Spleen (tissue), 11 donors: ENCODE data around the gene SSTR5. TPM values are rescaled to one million over a fixed set of nuclear protein-coding genes. Genes with fewer than 3 reads are reported as not detected.

Experiments
- DNase-seq: peaks from one replicate; pipeline ENCODE4 v3.0.0-alpha.2; 2020
- H3K27ac ChIP-seq, 8 donors: fragments of 200-600 bp; sonication (generic) in 7 of 8; 1 replicate in 4 of 8; 2 replicates in 4 of 8; pipeline versions ENCODE4 v1.5.0 to v1.8.0; 2016 to 2021; ENCODE audit warnings: inconsistent platforms in 4 of 8, mild to moderate bottlenecking in 4 of 8, moderate library complexity in 1 of 8
- H3K27me3 ChIP-seq, 7 donors: fragments of 200-600 bp; sonication (generic) in 6 of 7; replicated peaks in 1 of 7; 1 replicate in 4 of 7; 2 replicates in 3 of 7; pipeline versions ENCODE4 v1.5.0 to v1.8.0; 2016 to 2021; ENCODE audit warnings: inconsistent platforms in 3 of 7, mild to moderate bottlenecking in 1 of 7
- H3K36me3 ChIP-seq, 6 donors: fragments of 200-600 bp; sonication (generic) in 5 of 6; 1 replicate in 4 of 6; 2 replicates in 2 of 6; pipeline versions ENCODE4 v1.5.0 to v1.8.0; 2016 to 2021; ENCODE audit warnings: inconsistent platforms in 2 of 6
- H3K4me1 ChIP-seq, 6 donors: fragments of 200-600 bp; sonication (generic) in 5 of 6; 1 replicate in 3 of 6; 2 replicates in 3 of 6; pipeline versions ENCODE4 v1.5.0 to v1.8.0; 2016 to 2021; ENCODE audit warnings: inconsistent platforms in 3 of 6
- H3K4me3 ChIP-seq, 8 donors: fragments of 200-600 bp; sonication (generic) in 7 of 8; 1 replicate in 4 of 8; 2 replicates in 4 of 8; pipeline versions ENCODE4 v1.5.0 to v1.8.0; 2016 to 2021; ENCODE audit warnings: inconsistent platforms in 4 of 8, mild to moderate bottlenecking in 4 of 8, moderate library complexity in 2 of 8
- H3K9me3 ChIP-seq, 8 donors: fragments of 200-600 bp; sonication (generic) in 7 of 8; 1 replicate in 4 of 8; 2 replicates in 4 of 8; pipeline versions ENCODE4 v1.5.0 to v1.8.0; 2016 to 2021; ENCODE audit warnings: inconsistent platforms in 4 of 8
- CTCF ChIP-seq, 11 experiments: fragments of 200-600 bp in 7 of 11; fragments of 450-650 bp in 4 of 11; sonication (generic) in 4 of 11; IDR thresholded peaks in 8 of 11; conservative IDR thresholded peaks in 3 of 11; 1 replicate in 7 of 11; 2 replicates in 4 of 11; pipeline versions ENCODE4 v1.4.0 to v1.8.0; 2016 to 2021; ENCODE audit warnings: antibody characterized with exemption in 11 of 11, inconsistent platforms in 4 of 11, mild to moderate bottlenecking in 1 of 11
- POLR2A ChIP-seq, 3 donors: fragments of 450-650 bp; IDR thresholded peaks; one replicate each; pipeline ENCODE4 v1.5.1; 2017; ENCODE audit warnings: antibody characterized with exemption in 3 of 3, mild to moderate bottlenecking in 1 of 3
- POLR2AphosphoS5 ChIP-seq, 3 donors: sonication (generic); formaldehyde crosslinking; IDR thresholded peaks; one replicate each; pipeline ENCODE4 v1.5.1; 2017; ENCODE audit warnings: antibody characterized with exemption in 3 of 3
- WGBS, 5 donors: extraction: QIAGEN DNeasy Blood & Tissue Kit in 3 of 5; methylation state at CpG; one replicate each; pipeline versions ENCODE4 v1.1.5 to v1.1.7; 2013 to 2018; 5-methylcytosine and 5-hydroxymethylcytosine counted together
- intact Hi-C: fragments of 100-400 bp; cut with DNase I; formaldehyde crosslinking; loops from one replicate; pipeline ENCODE4 v1.15.0; 2023; ENCODE audit warnings: low total_unique reads
- polyA plus RNA-seq, 3 donors: library from polyadenylated mRNA; stranded (reverse); fragments of 200-250 nt; gene quantifications; one replicate each; pipeline ENCODE4 v1.2.1, GENCODE V29; 2013
- total RNA-seq, 7 donors: library from RNA; depleted of rRNA in 3 of 7; stranded (reverse); fragments of >200 nt in 3 of 7; fragmentation: NEBNext Ultra II Directional in 4 of 7; extraction: Animal tissue kit (Norgen Biotek cat#: 25700) in 4 of 7; gene quantifications; one replicate each; pipeline versions ENCODE4 v1.1.0 to v1.2.1, GENCODE V29; 2016 to 2021
- donor health status: healthy with polysubstance abuse.
- donor health status: DM: no; HTN: no; CAD: no; lungs with moderate emphysema.
- donor health status: DM: no; HTN: no; CAD: no.
- donor health status: Bipolar disorder and iron deficiency.
- donor health status: healthy.
- donor health status: DM: no; HTN: no; CAD: no.
- donor health status: DM: yes; HTN: yes; CAD: no.

SSTR5 gene
- total and polyA plus RNA-seq, 10 donors: not detected

- no peak overlapping the region for H3K4me3 ChIP-seq
- peaks cover 0 to 71% (median 17%) of the 10 kb centered on the region in 7 donors for H3K27me3 ChIP-seq
- 93 to 96% (median 95%) methylated on average over 3 of the region's 3 CpGs for WGBS, 5 donors
- intact Hi-C loops: no loop called here
- H3K27ac ChIP-seq: no peak overlapping the region
- DNase-seq: no peak
- no peaks in the 10 kb centered on the region for H3K36me3 ChIP-seq
- peaks cover 0 to 17% (median 8%) of the 10 kb centered on the region in 6 donors for H3K4me1 ChIP-seq
- TF ChIP-seq POLR2AphosphoS5 (IDR thresholded peaks at IDR 0.05) (no peak), CTCF (IDR thresholded peaks at IDR 0.05 in 8 of 11, conservative IDR thresholded peaks at IDR 0.05 in 3 of 11) (no peak), POLR2A (IDR thresholded peaks at IDR 0.05) (no peak)
- no peaks in the 10 kb centered on the region for H3K9me3 ChIP-seq
These were observed 39.3 kb upstream of the SSTR5 start for GRCh38 chr16:1033128-1033679.

- Histone ChIP-seq H3K27me3 (peaks cover 0 to 71% (median 23%) of the 10 kb centered on the region in 7 donors), H3K4me1 (peaks cover 0 to 4% (median 0%) of the 10 kb centered on the region in 6 donors), H3K9me3 (no peaks in the 10 kb centered on the region), H3K36me3 (no peaks in the 10 kb centered on the region), H3K4me3 (no peak overlapping the region), H3K27ac (no peak overlapping the region)
- intact Hi-C loops: no loop called here
- DNase-seq: no peak
- WGBS, 5 donors: 81 to 88% (median 85%) methylated on average over 5 to 6 of the region's 6 CpGs
- TF ChIP-seq CTCF (IDR thresholded peaks at IDR 0.05 in 8 of 11, conservative IDR thresholded peaks at IDR 0.05 in 3 of 11): no peak
- TF ChIP-seq POLR2AphosphoS5 (IDR thresholded peaks at IDR 0.05): no peak
- no peak for TF ChIP-seq POLR2A (IDR thresholded peaks at IDR 0.05)
These were observed 38.1 kb upstream of the SSTR5 start for GRCh38 chr16:1034230-1035065.

DNA sequence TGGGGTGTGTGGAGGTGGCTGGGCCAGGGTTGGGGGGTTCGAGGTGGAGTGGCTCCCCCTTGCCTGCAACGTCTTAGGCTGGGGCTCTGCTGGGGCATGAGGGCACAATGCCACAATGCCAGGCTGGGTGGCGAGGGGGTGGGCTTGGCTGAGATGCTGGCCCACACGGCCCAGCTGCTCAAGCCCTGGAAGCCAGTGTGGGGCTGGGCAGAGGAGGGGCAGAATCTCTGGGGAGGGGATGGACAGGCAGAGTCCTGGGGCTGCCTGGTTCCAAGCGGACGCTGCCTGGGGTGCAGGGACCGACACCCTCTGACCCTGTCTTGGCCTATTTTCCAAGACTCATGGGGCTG, 37.5 kb upstream of the SSTR5 start:
- Histone ChIP-seq H3K36me3 (no peaks in the 10 kb centered on the region), H3K27me3 (peaks cover 0 to 71% (median 25%) of the 10 kb centered on the region in 7 donors), H3K27ac (no peak overlapping the region), H3K9me3 (no peaks in the 10 kb centered on the region), H3K4me3 (no peak overlapping the region), H3K4me1 (peaks cover 0 to 2% (median 0%) of the 10 kb centered on the region in 6 donors)
- no peak for TF ChIP-seq POLR2A (IDR thresholded peaks at IDR 0.05)
- TF ChIP-seq CTCF (IDR thresholded peaks at IDR 0.05 in 8 of 11, conservative IDR thresholded peaks at IDR 0.05 in 3 of 11): no peak
- TF ChIP-seq POLR2AphosphoS5 (IDR thresholded peaks at IDR 0.05): no peak
- 75 to 88% (median 85%) methylated on average over 5 to 7 of the region's 7 CpGs for WGBS, 5 donors
- no peak for DNase-seq
- intact Hi-C loops: no loop called here

DNA sequence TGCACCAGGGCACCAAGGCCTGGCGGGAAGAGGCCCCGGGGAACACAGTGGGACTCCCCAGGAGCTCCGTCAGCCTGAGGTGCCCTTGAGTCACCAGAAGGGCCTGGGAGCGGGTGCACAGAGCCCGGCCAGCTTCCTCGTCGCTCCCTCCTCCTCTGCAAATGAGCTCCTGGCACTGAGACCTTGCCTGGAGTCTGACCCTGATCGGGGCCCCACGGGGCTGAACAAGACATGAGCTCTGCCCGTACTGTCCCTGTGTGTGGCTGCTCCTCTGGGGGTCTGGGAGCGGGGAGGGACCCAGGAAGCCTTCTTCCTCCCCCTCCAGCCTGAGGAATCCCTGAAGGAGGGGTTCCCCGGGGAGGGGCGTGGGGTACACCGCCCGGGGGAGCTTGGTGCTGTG, 36.4 kb upstream of the SSTR5 start:
- Histone ChIP-seq H3K4me1 (no peaks in the 10 kb centered on the region), H3K36me3 (no peaks in the 10 kb centered on the region), H3K4me3 (no peak overlapping the region), H3K9me3 (no peaks in the 10 kb centered on the region), H3K27me3 (peaks cover 0 to 61% (median 23%) of the 10 kb centered on the region in 7 donors), H3K27ac (no peak overlapping the region)
- TF ChIP-seq POLR2A (IDR thresholded peaks at IDR 0.05): no peak
- no peak for TF ChIP-seq POLR2AphosphoS5 (IDR thresholded peaks at IDR 0.05)
- TF ChIP-seq CTCF (IDR thresholded peaks at IDR 0.05 in 8 of 11, conservative IDR thresholded peaks at IDR 0.05 in 3 of 11): no peak
- 35 to 64% (median 61%) methylated on average over 8 to 15 of the region's 15 CpGs for WGBS, 5 donors
- intact Hi-C loops: no loop called here
- no peak for DNase-seq
